Stimulated activated CD4-positive, alpha-beta T cell treated with anti-CD3 and anti-CD28 coated beads, Interleukin-1b, Interleukin-23, amount 100 ng/mL, for 4 hours (primary cell): Measurements from ENCODE around the gene LUZP2.

ENCODE experiments used
- DNase-seq, 2 donors: peaks; one replicate each; pipeline ENCODE4 v3.0.0-alpha.2; 2020; ENCODE audit warnings: low read depth in 2 of 2

LUZP2 gene

DNA sequence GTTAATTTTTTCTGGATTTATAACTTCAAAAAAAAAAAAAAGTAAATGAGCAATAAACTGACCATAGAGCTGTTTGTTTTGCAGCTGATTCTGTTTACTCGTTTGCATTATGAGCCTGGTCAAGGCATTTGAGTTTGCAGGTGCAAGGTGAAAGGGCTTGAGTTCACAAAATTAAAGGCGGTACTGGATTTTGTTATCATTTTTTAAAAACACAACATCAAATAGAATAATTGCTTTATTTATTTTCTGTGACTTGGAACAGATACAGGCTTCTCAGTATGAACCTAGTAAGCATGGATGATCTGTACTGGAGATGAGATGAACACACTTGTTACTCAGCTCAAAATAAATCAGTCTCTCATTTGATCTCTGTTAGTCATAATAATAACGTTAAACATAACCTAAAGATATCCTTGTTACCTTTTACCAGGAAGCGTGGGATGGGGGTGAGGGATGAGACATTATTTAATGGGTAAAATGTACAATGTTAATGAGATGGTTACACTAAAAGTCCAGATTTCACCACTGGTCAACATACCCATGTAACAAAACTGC, 137.8 kb downstream of the LUZP2 start:
- no peak for DNase-seq

DNA sequence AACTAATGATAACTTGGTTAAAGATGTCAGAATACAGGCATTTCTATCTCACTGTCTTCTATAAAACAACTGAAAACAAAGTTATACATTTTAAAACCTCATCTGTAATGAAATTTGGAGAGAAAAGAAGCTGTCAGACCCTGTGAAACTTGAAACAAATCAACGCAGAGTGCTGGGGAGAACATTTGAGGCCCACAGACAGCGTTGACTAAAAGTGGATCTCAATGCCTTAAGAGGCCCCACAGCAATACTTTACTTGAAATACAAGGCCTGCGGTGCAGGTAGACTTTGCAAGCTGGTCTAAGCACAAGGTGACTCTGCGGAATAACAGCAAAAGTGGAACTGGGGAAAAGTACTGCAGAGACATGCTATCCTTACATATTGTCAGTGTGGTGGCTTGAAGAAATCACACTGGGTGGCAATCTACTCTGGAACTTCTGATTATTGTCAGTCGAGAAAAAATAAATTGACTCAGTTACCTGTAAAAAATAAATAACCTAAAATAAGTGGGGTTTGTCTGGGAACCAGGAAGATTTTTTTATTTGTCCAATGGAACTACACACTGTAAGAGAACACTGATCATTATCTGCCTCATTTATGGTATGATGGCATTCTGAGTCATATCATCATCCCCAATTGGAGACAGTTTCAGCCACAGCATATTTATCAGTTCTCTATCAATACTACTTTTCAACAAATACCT, 138.9 kb downstream of the LUZP2 start:
- DNase-seq, result no peak

- DNase-seq, result no peak
Measured at GRCh38 chr11:24636291-24636629, 139.4 kb downstream of the LUZP2 start.

DNA sequence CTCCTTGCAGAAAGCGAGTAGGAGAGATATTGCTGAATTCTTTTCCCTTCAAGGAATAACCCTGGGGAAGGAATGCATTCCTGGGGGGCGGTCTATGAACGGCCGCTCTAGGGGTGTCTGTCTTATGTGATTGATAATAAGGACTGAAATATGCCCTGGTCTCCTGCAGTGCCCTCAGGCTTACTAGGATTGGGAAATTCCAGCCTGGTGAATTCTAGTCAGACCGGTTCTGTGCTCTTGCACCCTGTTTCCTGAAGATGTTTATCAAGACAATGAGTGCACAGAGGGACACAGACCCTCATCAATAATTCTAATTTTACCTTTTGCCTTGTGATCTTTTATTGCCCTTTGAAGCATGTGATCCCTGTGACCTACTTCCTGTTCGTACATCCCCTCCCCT, 140.7 kb downstream of the LUZP2 start:
- no peak for DNase-seq

- no peak for DNase-seq
Measured at GRCh38 chr11:24642648-24643047, 145.8 kb downstream of the LUZP2 start.

- no peak for DNase-seq
Measured at GRCh38 chr11:24645563-24645962, 148.7 kb downstream of the LUZP2 start.

- DNase-seq, result no peak
Measured at GRCh38 chr11:24651873-24652272, 155.0 kb downstream of the LUZP2 start.

- DNase-seq, result no peak
Measured at GRCh38 chr11:24653901-24654300, 157.0 kb downstream of the LUZP2 start.

DNA sequence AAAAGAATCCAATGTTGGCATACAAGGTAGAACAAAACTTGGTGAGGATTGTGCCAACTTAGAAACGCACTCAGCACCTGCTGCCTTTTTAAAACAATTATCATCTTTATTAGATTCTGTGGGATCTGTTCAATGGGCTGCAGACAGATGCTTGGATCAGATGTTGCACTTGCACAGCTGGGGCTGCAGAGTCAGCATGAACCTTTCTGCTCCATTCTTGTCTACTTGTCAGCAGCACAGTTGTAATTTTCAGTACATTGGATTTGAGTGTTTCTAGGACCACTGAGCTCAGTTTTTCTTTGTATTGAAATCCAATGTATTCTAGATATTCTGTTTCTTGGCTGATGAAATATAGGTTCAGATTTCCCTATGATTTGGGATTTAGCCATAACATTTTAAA, 164.5 kb downstream of the LUZP2 start:
- no peak for DNase-seq

GRCh38 chr11:24664399-24664798, 167.5 kb downstream of the LUZP2 start:
- no peak for DNase-seq

GRCh38 chr11:24667353-24667968, 170.6 kb downstream of the LUZP2 start:
- DNase-seq, result no peak

GRCh38 chr11:24678703-24679348, 182.0 kb downstream of the LUZP2 start:
- no peak for DNase-seq

DNA sequence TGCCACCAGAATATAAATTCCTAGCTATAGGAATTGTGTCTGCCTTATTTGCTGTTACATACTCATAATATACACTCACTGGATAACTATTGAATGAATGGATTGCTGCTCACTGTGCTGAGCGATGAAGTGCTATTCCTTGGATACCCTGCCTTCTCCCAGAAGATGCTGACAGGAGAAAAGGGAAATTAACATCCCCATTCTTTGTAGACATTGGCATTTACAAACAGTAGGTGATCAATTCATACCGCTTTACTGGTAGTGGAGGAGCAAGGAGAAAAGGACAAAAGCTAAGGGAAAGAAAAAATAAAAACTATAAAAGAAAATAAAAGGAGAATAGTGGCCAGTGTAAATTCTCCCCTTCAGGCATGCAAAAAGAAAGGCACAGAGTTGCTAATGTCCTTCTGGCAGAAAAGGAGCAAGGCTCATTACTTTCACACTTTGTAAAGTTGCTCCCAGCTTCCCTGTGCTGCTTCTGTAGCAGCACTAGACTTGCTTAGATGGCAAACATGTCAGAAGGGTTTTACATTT, 183.0 kb downstream of the LUZP2 start:
- DNase-seq, result no peak

GRCh38 chr11:24683583-24683982, 186.7 kb downstream of the LUZP2 start:
- no peak for DNase-seq

- no peak for DNase-seq
Measured at GRCh38 chr11:24685821-24686220, 189.0 kb downstream of the LUZP2 start.

DNA sequence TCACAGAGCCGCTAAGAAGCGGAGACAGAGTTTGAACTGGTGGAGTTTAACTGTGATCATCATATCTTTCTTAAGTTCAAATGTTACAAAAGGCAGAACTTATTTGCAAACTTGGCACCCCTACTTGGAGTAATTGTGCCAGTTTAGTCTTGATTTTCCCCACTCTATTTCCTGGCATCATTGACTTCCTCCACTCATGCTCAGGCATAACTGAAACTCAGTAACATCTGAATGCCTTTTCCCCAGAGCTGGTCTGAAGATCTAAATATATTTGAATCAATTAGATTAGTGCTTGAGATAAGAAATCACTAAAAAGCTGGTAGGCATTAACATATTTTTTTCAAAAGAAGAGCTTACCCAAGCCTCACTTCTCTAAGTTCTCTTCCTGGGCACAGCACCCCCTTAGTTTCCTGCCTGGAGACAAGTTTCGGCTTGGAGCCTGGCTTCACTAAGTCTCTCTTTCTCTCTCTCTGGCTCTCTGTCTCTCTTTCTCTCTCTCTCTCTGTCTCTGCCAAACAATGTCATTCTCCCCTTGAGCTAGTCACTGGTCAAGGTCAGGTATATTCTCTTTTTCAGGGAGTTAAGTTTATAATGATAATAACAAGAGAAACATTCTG, 190.8 kb downstream of the LUZP2 start:
- no peak for DNase-seq

GRCh38 chr11:24688981-24689380, 192.1 kb downstream of the LUZP2 start:
- no peak for DNase-seq

- DNase-seq, result no peak
Measured at GRCh38 chr11:24697522-24698111, 200.8 kb downstream of the LUZP2 start.

DNA sequence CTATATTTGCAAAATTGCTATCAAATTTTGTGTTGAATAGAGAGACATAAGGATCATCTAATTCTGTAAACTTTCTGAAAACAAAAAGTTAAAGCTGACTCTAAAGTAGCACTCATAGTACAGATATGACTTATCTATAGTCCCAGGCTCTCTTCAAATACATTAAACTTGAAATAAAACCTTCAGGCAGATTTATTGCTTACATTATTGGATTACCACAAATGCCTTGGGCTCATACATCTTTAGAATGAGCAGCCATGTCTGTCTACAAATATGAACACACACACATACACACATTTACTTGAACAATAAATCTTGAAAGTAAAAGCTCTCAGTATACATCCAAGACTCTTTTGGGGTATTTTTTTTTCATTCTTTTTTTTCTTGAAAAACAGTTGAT, 207.9 kb downstream of the LUZP2 start:
- no peak for DNase-seq

DNA sequence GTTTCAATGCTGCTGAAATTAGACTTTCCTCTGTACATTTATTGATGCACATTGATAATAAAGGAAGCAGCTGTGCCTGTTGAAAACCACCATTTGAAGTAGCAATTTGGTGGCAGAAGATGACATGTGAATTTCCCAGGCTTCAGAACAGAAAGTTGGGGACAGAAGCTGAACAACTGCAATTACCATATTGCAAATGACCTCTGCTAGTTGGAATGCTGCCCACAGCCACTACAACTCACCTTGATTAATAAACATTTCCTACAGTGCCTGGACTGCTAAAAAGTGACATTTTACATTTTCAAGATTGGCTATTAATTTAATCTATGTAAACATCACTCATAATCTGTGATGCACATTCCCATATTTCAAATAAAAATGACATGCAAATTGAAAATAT, 208.6 kb downstream of the LUZP2 start:
- DNase-seq, result no peak

GRCh38 chr11:24708616-24709015, 211.8 kb downstream of the LUZP2 start:
- no peak for DNase-seq
